Endothelial cell of umbilical vein (primary cell): ENCODE measurements around the gene SLIT1. TPM values are rescaled to one million over a fixed set of nuclear protein-coding genes. Genes with fewer than 3 reads are reported as not detected.
"Not testable (repeated sequence)": the region's sequence is repeated elsewhere in the genome, so short reads cannot be mapped to it uniquely, and the experiment has no call there.

Experiments used
- BruUV-seq: library from RNA; stranded (reverse); fragments of 400-500 nt; replicated peaks from 2 replicates; lab custom pipeline; 2021; lab: Mats Ljungman, UMichigan
- CTCF ChIA-PET: fragments of 300-600, 350-600 bp; sonication (Branson Sonifier 250); formaldehyde crosslinking; loops from one replicate; lab custom pipeline; 2021; ENCODE audit warnings: antibody characterized with exemption, inconsistent platforms; lab: Charles Lee
- POLR2A ChIA-PET: fragments of 300-600, 350-600 bp; sonication (Branson Sonifier 250); formaldehyde crosslinking; loops from one replicate; lab custom pipeline; 2021; ENCODE audit warnings: antibody characterized with exemption, inconsistent platforms; lab: Charles Lee
- DNase-seq: peaks from one replicate; pipeline ENCODE4 v3.0.0-alpha.2; 2011; ENCODE audit warnings: low read depth, low spot score
- FAIRE-seq: peaks from 2 replicates; lab custom pipeline; 2011; peaks lifted over from hg19 to GRCh38; lab: Jason Lieb, UNC
- H2AFZ ChIP-seq: 2 replicates; pipeline ENCODE4 v1.6.0; 2012; ENCODE audit warnings: low read depth, low read length, control low read depth, inconsistent platforms
- H3K27ac ChIP-seq: 2 replicates; pipeline ENCODE4 v1.5.1; 2011; ENCODE audit warnings: low read depth, mild to moderate bottlenecking, control low read depth, low read length, moderate library complexity; ENCODE audit not compliant: insufficient read depth
- H3K27me3 ChIP-seq, 2 experiments: 2 replicates each; pipeline versions ENCODE4 v1.6.0 to v1.6.1; 2011; ENCODE audit warnings: low read length in 2 of 2, mixed read lengths in 1 of 2; ENCODE audit not compliant: control insufficient read depth in 2 of 2, insufficient read depth in 2 of 2
- H3K36me3 ChIP-seq, 2 experiments: 2 replicates in 1 of 2; 3 replicates in 1 of 2; pipeline ENCODE4 v1.5.1; 2011; ENCODE audit warnings: low read length in 2 of 2, mild to moderate bottlenecking in 1 of 2, moderate library complexity in 1 of 2; ENCODE audit not compliant: control insufficient read depth in 2 of 2, insufficient read depth in 2 of 2; ENCODE audit errors: extremely low read depth in 1 of 2
- H3K4me1 ChIP-seq: 3 replicates; pipeline ENCODE4 v1.5.1; 2011; ENCODE audit warnings: mild to moderate bottlenecking, low read length; ENCODE audit not compliant: control insufficient read depth, insufficient read depth; ENCODE audit errors: extremely low read depth
- H3K4me2 ChIP-seq: 2 replicates; pipeline ENCODE4 v1.6.1; 2011; ENCODE audit warnings: low read length, control low read depth, mixed read lengths; ENCODE audit not compliant: insufficient read depth
- H3K4me3 ChIP-seq, 3 experiments: fragments of 200-600 bp in 1 of 3; sonication (generic), shearing (Covaris generic) in 1 of 3; replicated peaks in 1 of 3; 2 replicates each; pipeline ENCODE4 v1.5.1; 2011 to 2016; ENCODE audit warnings: control low read depth in 3 of 3, low read length in 3 of 3, mild to moderate bottlenecking in 2 of 3, inconsistent platforms in 1 of 3, low read depth in 1 of 3, moderate library complexity in 1 of 3; ENCODE audit not compliant: insufficient read depth in 1 of 3
- H3K79me2 ChIP-seq: 2 replicates; pipeline ENCODE4 v1.6.0; 2012; ENCODE audit warnings: low read length, inconsistent platforms; ENCODE audit not compliant: control insufficient read depth, insufficient read depth
- H3K9ac ChIP-seq: replicated peaks from 2 replicates; pipeline ENCODE3; 2011; ENCODE audit warnings: low read length, control low read depth; ENCODE audit not compliant: insufficient read depth; ENCODE audit errors: extremely low read depth
- H3K9me1 ChIP-seq: replicated peaks from 3 replicates; pipeline ENCODE4 v1.6.0; 2011; ENCODE audit warnings: mild to moderate bottlenecking, low read length; ENCODE audit not compliant: control insufficient read depth, insufficient read depth; ENCODE audit errors: extremely low read depth
- H3K9me3 ChIP-seq: replicated peaks from 2 replicates; pipeline ENCODE4 v1.5.1; 2012; ENCODE audit warnings: low read length, inconsistent platforms; ENCODE audit not compliant: control insufficient read depth, insufficient read depth
- H4K20me1 ChIP-seq: replicated peaks from 2 replicates; pipeline ENCODE3; 2011; ENCODE audit warnings: mild to moderate bottlenecking, low read length; ENCODE audit not compliant: control insufficient read depth, insufficient read depth; ENCODE audit errors: extremely low read depth
- CTCF ChIP-seq, 2 donors: IDR thresholded peaks; 1 replicate in 1 of 2; 2 replicates in 1 of 2; pipeline ENCODE4 v1.5.1; 2011; ENCODE audit warnings: low read length in 2 of 2, mild to moderate bottlenecking in 2 of 2, moderate library complexity in 2 of 2, control low read depth in 1 of 2, inconsistent platforms in 1 of 2, low read depth in 1 of 2; ENCODE audit not compliant: insufficient read depth in 1 of 2; ENCODE audit errors: extremely low read depth in 1 of 2
- EZH2 ChIP-seq: IDR thresholded peaks from 2 replicates; pipeline ENCODE4 v1.6.1; 2012; ENCODE audit warnings: borderline replicate concordance, low read depth, mild to moderate bottlenecking, moderate library complexity, low read length, inconsistent platforms; ENCODE audit not compliant: severe bottlenecking
- FOS ChIP-seq: IDR thresholded peaks from 2 replicates; pipeline ENCODE4 v1.6.1; 2011; ENCODE audit warnings: mild to moderate bottlenecking, low read length, moderate library complexity, borderline replicate concordance; ENCODE audit not compliant: insufficient read depth
- GATA2 ChIP-seq: IDR thresholded peaks from 2 replicates; pipeline ENCODE4 v1.7.0; 2011; ENCODE audit warnings: low read depth, mild to moderate bottlenecking, moderate library complexity, mixed read lengths, low read length; ENCODE audit not compliant: insufficient read length, insufficient read depth
- JUN ChIP-seq: IDR thresholded peaks from 2 replicates; pipeline ENCODE4 v1.6.1; 2011; ENCODE audit warnings: borderline replicate concordance, low read depth; ENCODE audit not compliant: insufficient read length, insufficient read depth
- MYC ChIP-seq: IDR thresholded peaks from one replicate; pipeline ENCODE4 v1.6.1; 2011; ENCODE audit warnings: mild to moderate bottlenecking, low read depth, low read length
- POLR2A ChIP-seq: IDR thresholded peaks from 2 replicates; pipeline ENCODE4 v1.6.1; 2012; ENCODE audit warnings: low read depth, mild to moderate bottlenecking, control low read depth, low read length
- POLR2AphosphoS5 ChIP-seq: IDR thresholded peaks from 2 replicates; pipeline ENCODE4 v1.6.1; 2012; ENCODE audit warnings: low read depth, mild to moderate bottlenecking, control low read depth, low read length, moderate library complexity; ENCODE audit not compliant: insufficient read depth
- dilution Hi-C: fragments of 300-500 bp; cut with MboI; formaldehyde crosslinking; loops from one replicate; pipeline ENCODE4 v1.15.0; 2019; ENCODE audit warnings: low sequenced_read_pairs; ENCODE audit not compliant: extremely low pct_ligation_motif_present
- intact Hi-C: fragments of 100-400 bp; cut with micrococcal nuclease; formaldehyde crosslinking; loops from one replicate; pipeline ENCODE4 v1.10.0; 2022
- polyA plus RNA-seq, 4 experiments: library from polyadenylated mRNA; depleted of rRNA in 3 of 4; stranded (reverse) in 3 of 4; unstranded in 1 of 4; fragments of >200 nt; gene quantifications; 2 replicates each; pipeline versions ENCODE4 v1.2.1 to v1.2.3, GENCODE V29; 2011 to 2012; ENCODE audit warnings: missing spikeins in 1 of 4
- total RNA-seq: library from RNA; stranded (reverse); gene quantifications from 2 replicates; pipeline ENCODE4 v1.2.3, GENCODE V29; 2021
- TF ChIP-seq, protein P1 (sequence below): IDR thresholded peaks from 2 replicates; pipeline ENCODE4 v1.6.1; 2011; ENCODE audit not compliant: insufficient read depth, insufficient read length

Gene SLIT1
- total and polyA plus RNA-seq, 2 donors (not counting 3 experiments of a cell fraction or from before 2014, with no cell fraction given): 0.04 to 0.20 TPM

- DNase-seq (no peak), FAIRE-seq (no peak)
- intact Hi-C loops (no loop called here), dilution Hi-C loops (no loop called here)
- ChIA-PET CTCF (interaction anchor here (0.7 kb wide), 1 partner anchor 10 kb away, joined by 3 read pairs; no protein-coding TSS in a partner anchor), POLR2A (no interaction called here)
- no peak overlapping the region for H3K27ac ChIP-seq
- H3K4me3 ChIP-seq: no peak overlapping the region
- TF ChIP-seq, protein P1, sequence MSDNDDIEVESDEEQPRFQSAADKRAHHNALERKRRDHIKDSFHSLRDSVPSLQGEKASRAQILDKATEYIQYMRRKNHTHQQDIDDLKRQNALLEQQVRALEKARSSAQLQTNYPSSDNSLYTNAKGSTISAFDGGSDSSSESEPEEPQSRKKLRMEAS: no peak
- TF ChIP-seq POLR2AphosphoS5: no peak
- no peak for TF ChIP-seq MYC
- no peak for TF ChIP-seq CTCF (IDR thresholded peaks at IDR 0.05; ENCODE audit: extremely low read depth in 1 of 2, insufficient read depth in 1 of 2, low read depth in 1 of 2, low read length in 2 of 2)
- TF ChIP-seq FOS: no peak
- no peak for TF ChIP-seq POLR2A
- no peak for TF ChIP-seq EZH2
- no peak for TF ChIP-seq GATA2
- TF ChIP-seq JUN: no peak
- H4K20me1 ChIP-seq: no peaks in the 10 kb centered on the region
- no peaks in the 10 kb centered on the region for H3K36me3 ChIP-seq
- H3K4me1 ChIP-seq: peaks cover 5% of the 10 kb centered on the region
- H2AFZ ChIP-seq: no peak overlapping the region
- no TSS peak for BruUV-seq
- H3K79me2 ChIP-seq: no peaks in the 10 kb centered on the region
- no peak overlapping the region for H3K4me2 ChIP-seq
- H3K27me3 ChIP-seq: peaks cover 0 to 2% of the 10 kb centered on the region in 2 experiments
- H3K9me1 ChIP-seq: no peaks in the 10 kb centered on the region
- H3K9ac ChIP-seq: no peak overlapping the region
- no peaks in the 10 kb centered on the region for H3K9me3 ChIP-seq
Observed at GRCh38 chr10:97034301-97034700, 151.5 kb downstream of the SLIT1 start.

- H2AFZ ChIP-seq, H3K36me3 ChIP-seq, H3K79me2 ChIP-seq, intact Hi-C loops, H3K4me1 ChIP-seq, H3K9me3 ChIP-seq, DNase-seq, H3K4me3 ChIP-seq, H3K4me2 ChIP-seq, H3K27me3 ChIP-seq, BruUV-seq, POLR2A ChIA-PET, FAIRE-seq, dilution Hi-C loops, H3K9ac ChIP-seq, H4K20me1 ChIP-seq, H3K9me1 ChIP-seq, H3K27ac ChIP-seq: not testable (repeated sequence)
- CTCF ChIA-PET: interaction anchor here (0.7 kb wide), 1 partner anchor 9 kb away, joined by 3 read pairs; no protein-coding TSS in a partner anchor
Observed at GRCh38 chr10:97033841-97034240, 151.9 kb downstream of the SLIT1 start.
